ENCODE results near the gene PAQR8. TPM values are rescaled to one million over a fixed set of nuclear protein-coding genes. Genes with fewer than 3 reads are reported as not detected.
A peak's percentile ranks its signal among the peaks of the same experiment; 100 is the strongest.

Gene PAQR8
- total RNA-seq, 4 donors from 2014 or later: 12.6 to 33.2 (median 22.3) TPM

DNA sequence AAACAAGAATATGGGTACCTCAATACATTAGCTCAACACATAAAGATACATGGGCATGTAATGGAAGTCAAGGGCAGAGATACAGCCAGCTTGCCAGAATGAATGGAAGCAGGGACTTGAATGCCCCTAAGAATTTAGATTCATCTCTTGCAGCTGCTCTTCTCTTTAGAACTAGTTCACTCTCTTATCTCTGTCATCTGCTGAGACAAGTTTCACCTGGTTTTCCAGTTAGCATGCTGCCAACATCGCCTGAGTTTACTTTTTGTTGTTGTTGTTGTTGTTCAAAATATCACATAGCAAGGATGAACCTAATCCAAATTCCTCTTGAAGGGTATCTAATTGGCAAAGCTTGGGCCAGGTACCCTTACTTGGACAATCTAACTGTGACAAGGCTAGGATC, 14.1 kb upstream of the PAQR8 start:
- WGBS, 2 donors: 93 to 100% methylated on average over 1 of the region's 1 CpG
- Histone ChIP-seq H3K9me3 (no peaks in the 10 kb centered on the region), H3K4me3 (no peak overlapping the region), H3K27me3 (no peaks in the 10 kb centered on the region), H3K36me3 (no peaks in the 10 kb centered on the region), H3K4me1 (peaks cover 0 to 7% (median 2%) of the 10 kb centered on the region in 4 donors), H3K27ac (no peak overlapping the region)
- no peak for TF ChIP-seq EP300 (IDR thresholded peaks at IDR 0.05)
- DNase-seq (ENCODE audit: low spot score in 2 of 2): no peak

DNA sequence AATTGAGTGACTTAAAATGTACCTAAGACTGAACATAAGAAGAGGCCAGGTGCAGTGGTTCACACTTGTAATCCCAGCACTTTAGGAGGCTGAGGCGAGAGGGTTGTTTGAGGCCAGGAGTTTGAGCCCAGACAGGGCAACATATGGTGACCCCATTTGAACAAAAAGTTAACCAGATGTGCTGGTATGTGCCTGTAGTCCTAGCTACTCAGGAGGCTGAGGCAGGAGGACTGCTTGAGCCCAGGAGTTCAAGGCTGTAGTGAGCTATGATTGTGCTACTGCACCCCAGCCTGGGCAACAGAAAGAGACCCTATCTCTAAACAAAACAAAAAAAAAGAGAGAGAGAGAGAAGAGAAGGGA, 10.1 kb upstream of the PAQR8 start:
- WGBS, 2 donors: 92 to 100% methylated on average over 1 of the region's 1 CpG
- no peak overlapping the region for H3K4me3 ChIP-seq
- no peaks in the 10 kb centered on the region for H3K27me3 ChIP-seq
- peaks cover 0 to 12% (median 4%) of the 10 kb centered on the region in 4 donors for H3K4me1 ChIP-seq
- no peak overlapping the region for H3K27ac ChIP-seq
- no peaks in the 10 kb centered on the region for H3K9me3 ChIP-seq
- no peak for DNase-seq (ENCODE audit: low spot score in 2 of 2)
- TF ChIP-seq POLR2A (IDR thresholded peaks at IDR 0.05): no peak
- TF ChIP-seq EP300 (IDR thresholded peaks at IDR 0.05): no peak
- TF ChIP-seq CTCF (IDR thresholded peaks at IDR 0.05): no peak
- H3K36me3 ChIP-seq: no peaks in the 10 kb centered on the region

- TF ChIP-seq EP300 (IDR thresholded peaks at IDR 0.05): peak in 1 of 2 donors; percentile 9
- no peak for TF ChIP-seq CTCF (IDR thresholded peaks at IDR 0.05)
- Histone ChIP-seq H3K27me3 (no peaks in the 10 kb centered on the region), H3K4me1 (peaks cover 0 to 12% (median 4%) of the 10 kb centered on the region in 4 donors), H3K27ac (no peak overlapping the region), H3K4me3 (no peak overlapping the region), H3K36me3 (no peaks in the 10 kb centered on the region), H3K9me3 (no peaks in the 10 kb centered on the region)
- no peak for DNase-seq (ENCODE audit: low spot score in 2 of 2)
- WGBS, 2 donors: 40 to 44% methylated on average over 5 of the region's 5 CpGs
Measured at GRCh38 chr6:52352239-52353018, 9.5 kb upstream of the PAQR8 start.

DNA sequence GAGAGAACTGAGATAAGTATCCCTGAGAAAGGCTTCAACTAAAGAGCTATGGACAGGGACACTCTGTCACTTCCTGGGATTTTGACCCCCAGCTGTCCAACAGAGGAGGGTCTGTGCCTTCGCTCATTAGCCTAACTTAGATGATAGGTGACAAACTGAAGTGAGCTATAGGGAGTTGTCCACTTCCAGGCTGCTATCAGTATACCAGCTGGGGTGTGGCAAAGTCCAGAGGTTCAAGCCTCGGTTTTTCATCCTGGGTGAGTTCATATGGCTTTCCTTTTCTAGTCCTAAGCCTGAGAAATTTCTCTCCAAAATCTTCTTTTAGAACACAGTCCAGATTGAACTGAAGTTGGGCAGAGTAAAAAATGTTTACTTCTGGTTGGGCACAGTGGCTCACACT, 5.9 kb upstream of the PAQR8 start:
- peaks cover 0 to 18% (median 6%) of the 10 kb centered on the region in 4 donors for H3K4me1 ChIP-seq
- WGBS, 2 donors: 45 to 48% methylated on average over 2 of the region's 2 CpGs
- DNase-seq (ENCODE audit: low spot score in 2 of 2): no peak
- H3K27ac ChIP-seq: no peak overlapping the region
- no peaks in the 10 kb centered on the region for H3K9me3 ChIP-seq
- H3K36me3 ChIP-seq: no peaks in the 10 kb centered on the region
- H3K4me3 ChIP-seq: no peak overlapping the region
- H3K27me3 ChIP-seq: no peaks in the 10 kb centered on the region
- TF ChIP-seq CTCF (IDR thresholded peaks at IDR 0.05) (no peak), EP300 (IDR thresholded peaks at IDR 0.05) (no peak), POLR2A (IDR thresholded peaks at IDR 0.05) (no peak)

DNA sequence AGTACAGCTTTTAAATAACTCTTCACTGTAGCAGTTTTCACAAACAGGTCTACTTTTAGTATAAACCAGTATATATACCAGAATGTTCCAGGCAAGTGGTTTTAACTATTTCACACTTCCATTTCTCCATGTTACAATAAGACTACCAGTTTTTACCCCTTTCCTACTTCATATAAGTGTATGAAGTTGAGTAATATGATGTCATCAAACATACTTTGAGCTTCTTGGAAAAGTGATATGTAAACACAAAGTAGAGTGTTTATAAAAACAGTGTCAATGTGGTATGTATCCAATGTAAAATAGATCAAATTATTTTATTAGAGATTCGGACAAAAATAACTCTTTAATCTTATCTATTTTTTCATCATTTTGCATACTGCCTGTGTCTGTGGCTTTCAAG, 2.5 kb upstream of the PAQR8 start:
- TF ChIP-seq CTCF (IDR thresholded peaks at IDR 0.05) (no peak), POLR2A (IDR thresholded peaks at IDR 0.05) (no peak), EP300 (IDR thresholded peaks at IDR 0.05) (no peak)
- Histone ChIP-seq H3K4me3 (no peak overlapping the region), H3K27ac (no peak overlapping the region), H3K27me3 (no peaks in the 10 kb centered on the region), H3K9me3 (no peaks in the 10 kb centered on the region), H3K4me1 (peaks cover 0 to 28% (median 7%) of the 10 kb centered on the region in 4 donors), H3K36me3 (no peaks in the 10 kb centered on the region)
- DNase-seq (ENCODE audit: low spot score in 2 of 2): no peak
- 90 to 94% methylated on average over 1 of the region's 1 CpG for WGBS, 2 donors
